ENCODE measurements around the gene L3MBTL2.

- TF ChIP-seq CTCF (conservative IDR thresholded peaks at IDR 0.05 in 1 of 2, IDR thresholded peaks at IDR 0.05 in 1 of 2; ENCODE audit: extremely low read depth in 1 of 2, insufficient read depth in 1 of 2, low read depth in 1 of 2, low read length in 2 of 2) (no peak), EZH2 (IDR thresholded peaks at IDR 0.05; ENCODE audit: borderline replicate concordance, low read length) (no peak)
Observed at GRCh38 chr22:41177622-41178424, 27.3 kb upstream of the L3MBTL2 start.

All from mammary epithelial cell (primary cell).